Stimulated activated CD8-positive, alpha-beta memory T cell treated with anti-CD3 and anti-CD28 coated beads, Interleukin-12 subunit alpha, Interleukin-12 subunit beta, amount 100 ng/mL, for 24 hours (primary cell): ENCODE results near the gene ZNF488.
"Not testable (repeated sequence)": the region's sequence is repeated elsewhere in the genome, so short reads cannot be mapped to it uniquely, and the experiment has no call there.

Source experiments
- DNase-seq: peaks from one replicate; pipeline ENCODE4 v3.0.0-alpha.2; 2020; ENCODE audit errors: extremely low read depth

Gene ZNF488

DNA sequence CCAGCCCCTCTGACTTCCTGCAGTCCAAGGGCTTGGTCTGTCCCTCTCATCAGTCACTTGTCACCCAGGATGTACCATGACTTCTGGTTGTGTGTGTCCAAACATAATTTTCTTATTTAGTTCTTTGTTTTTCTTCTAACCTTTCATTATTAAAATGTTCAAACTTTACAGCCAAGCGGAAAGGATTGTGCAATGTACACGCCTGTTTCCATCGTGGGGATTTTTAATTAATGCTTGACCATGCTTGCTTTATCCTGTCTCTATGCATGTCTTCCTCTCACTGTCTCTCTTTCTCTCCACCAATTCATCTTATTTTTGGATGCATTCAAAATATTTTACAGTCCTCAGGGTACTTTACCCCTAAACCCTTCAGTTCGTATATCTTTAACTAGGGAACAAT is 26.2 kb upstream of the ZNF488 start:
- DNase-seq: no peak

DNA sequence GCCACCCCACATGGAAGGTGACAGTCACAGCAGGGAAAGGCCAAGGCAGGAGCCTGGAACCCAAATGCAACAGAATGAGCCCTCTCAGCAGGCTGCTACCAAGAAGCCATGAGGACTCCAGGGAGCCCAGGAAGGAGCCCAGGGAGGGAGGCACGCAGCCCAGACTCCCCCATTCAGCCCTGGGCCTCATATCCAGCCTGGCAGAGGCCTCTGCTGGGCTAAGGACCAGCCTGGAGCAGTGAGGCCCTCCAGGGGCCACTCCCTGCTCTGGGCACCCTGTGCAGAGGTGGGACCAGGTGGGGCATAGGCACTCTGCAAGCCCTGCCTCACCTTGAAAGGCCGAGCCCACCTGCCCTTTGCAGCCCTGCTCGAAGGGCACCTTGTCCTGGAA is 25.8 kb upstream of the ZNF488 start:
- no peak for DNase-seq

DNA sequence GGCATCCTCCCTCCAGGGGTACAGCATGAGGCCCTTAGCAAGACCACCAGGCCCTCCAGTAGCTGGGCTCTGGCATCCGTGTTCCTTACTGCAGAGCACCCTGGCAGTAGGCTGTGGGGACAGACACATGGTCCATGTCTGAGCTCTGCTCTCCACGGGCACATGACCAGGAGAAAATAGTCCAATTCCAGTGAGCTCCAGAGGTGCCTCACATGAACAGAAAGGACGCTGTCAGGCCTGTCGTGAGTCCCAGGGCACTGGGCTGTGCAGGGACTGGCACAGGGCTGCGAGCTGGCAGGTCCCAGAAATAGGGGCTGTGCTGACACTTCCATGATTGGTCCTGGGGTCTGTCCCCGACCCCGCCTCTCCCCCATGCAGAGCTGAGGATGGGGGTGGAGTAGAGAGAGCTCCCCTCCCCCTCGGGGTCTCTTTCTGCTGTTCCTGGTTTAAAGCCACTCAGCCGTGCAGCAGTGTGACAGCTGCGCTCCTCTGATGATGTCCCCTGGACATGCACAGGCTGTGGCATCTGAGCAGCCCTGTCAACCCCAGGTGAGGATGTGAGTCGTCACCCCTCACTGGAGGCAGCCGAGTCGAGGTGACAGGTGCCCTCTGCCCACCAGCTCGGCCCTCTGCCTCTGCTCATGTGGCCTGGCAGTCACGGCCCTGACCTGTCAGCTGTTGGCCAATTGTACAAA is 25.2 kb upstream of the ZNF488 start:
- no peak for DNase-seq

- DNase-seq: no peak
Measured at GRCh38 chr10:47408606-47409005, 24.5 kb upstream of the ZNF488 start.

- no peak for DNase-seq
Measured at GRCh38 chr10:47406870-47407691, 23.0 kb upstream of the ZNF488 start.

DNA sequence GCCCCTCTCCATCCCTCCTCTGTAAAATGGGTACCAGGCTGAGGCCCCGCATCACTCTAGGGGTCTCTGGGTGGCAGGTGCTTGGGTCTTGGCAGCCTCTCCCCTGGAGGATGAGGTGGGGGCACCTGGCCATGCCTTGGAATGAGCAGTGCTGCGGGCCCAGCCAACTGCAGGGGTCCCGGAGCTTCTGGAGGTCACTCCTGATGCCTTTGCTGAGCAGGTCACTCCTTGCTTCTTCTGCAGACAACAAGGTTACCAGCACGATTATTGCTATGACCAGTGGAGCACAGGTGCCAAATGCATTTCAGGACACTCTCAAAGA is 22.4 kb upstream of the ZNF488 start:
- no peak for DNase-seq

- no peak for DNase-seq
Measured at GRCh38 chr10:47405857-47406547, 21.9 kb upstream of the ZNF488 start.

- DNase-seq: no peak
Measured at GRCh38 chr10:47404937-47405336, 20.8 kb upstream of the ZNF488 start.

DNA sequence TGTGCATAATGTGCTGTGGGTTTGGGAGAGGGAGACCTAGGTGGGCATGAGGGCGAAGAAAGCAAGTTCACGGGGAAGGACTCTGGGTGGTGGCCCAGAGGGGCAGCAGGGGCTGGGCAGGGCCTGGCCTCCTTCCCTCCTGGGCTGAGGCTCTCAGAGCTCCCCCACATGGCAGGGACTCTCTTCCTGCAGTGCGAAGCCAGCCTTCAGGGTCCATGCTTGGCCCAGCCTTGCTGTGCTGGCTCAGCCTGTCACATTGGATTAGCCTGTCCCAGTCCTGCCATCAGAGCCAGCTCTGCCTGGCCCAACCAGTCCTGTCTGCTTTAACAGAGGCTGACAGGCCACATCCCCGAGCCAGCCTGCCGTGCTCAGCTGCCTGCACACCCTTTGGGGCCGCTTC is 20.4 kb upstream of the ZNF488 start:
- DNase-seq: no peak

DNA sequence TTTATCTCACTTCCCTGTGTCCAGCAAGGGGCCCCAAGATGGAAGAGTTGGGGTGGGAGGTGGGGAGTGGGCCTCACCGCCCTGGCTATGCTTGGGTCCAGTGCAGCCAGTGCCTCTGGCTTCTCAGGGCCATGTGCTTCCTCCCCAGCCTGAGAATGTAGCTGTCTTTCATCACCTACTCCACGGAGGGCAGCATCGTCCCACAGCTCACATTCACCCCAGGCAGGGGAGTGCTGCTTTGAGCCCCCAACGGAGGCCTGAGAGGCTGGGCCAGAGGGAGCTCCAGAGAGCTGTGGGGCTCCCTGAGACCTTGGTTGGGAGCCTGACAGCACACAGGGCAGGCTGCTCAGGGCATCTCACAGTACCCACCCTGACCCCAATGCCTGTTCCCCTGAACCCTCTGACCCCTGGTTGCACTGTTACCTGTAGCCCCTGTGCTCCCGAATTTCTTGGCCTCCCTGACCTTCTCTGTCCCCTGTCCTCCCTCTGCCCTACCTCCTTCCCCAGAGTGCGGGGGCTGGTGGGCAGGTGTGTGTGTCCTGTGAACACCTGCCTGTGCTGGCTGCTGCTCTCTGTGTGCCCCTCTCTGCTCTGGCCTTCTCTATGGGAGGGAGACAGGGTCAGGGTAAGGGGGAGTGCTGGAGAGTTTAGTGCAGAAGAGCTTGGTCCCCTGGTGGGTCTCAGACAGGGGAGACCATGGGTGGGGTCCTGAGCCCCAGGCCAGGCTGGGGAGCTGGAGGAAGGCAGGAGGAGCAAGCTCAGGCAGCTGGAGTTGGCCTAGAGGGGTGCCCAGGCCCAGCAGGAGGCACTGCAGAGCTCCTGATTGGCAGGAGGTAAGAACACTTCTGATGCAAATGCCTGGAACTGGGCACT is 19.6 kb upstream of the ZNF488 start:
- no peak for DNase-seq

GRCh38 chr10:47402641-47403301 is 18.7 kb upstream of the ZNF488 start:
- DNase-seq: no peak

- DNase-seq: no peak
Measured at GRCh38 chr10:47401874-47402640, 18.0 kb upstream of the ZNF488 start.

DNA sequence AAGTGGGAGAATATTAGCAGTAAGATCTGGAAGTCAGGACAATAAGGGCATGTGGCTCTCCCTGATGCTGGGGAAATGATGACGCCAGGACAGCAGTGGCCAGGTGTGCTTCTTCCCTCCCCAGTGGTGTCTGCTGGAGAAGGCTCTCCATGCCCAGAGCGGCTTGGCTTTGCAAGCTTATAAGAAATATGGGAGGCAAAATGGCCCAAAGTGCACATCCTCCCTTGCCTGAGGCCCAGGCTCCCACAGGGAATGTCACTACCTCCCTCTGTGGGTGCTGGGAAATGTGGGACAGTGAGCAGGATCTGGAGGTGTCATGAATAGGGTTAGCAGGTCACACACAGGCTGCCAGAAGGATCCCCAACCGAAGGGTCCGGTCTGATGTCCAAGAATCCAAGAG is 17.1 kb upstream of the ZNF488 start:
- no peak for DNase-seq

DNA sequence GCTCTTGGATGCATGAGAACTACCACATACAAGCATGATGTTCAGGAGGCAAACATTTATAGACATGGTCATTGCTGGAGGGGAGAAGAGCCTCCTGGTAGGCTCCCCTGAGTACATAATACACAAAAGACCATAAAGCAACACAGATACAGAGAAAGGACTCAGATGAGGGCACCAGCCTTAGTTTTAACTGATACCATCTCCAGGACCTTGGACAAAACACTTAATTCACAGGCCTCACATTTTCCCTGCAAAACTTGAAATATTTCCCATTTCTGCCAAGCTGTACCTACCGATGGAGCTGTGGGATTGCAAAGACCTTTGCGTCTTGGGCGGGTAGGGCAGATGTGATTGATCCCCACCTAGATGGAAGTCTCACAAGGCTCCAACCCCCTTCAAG is 16.7 kb upstream of the ZNF488 start:
- DNase-seq: no peak

GRCh38 chr10:47400251-47400650 is 16.2 kb upstream of the ZNF488 start:
- no peak for DNase-seq

DNA sequence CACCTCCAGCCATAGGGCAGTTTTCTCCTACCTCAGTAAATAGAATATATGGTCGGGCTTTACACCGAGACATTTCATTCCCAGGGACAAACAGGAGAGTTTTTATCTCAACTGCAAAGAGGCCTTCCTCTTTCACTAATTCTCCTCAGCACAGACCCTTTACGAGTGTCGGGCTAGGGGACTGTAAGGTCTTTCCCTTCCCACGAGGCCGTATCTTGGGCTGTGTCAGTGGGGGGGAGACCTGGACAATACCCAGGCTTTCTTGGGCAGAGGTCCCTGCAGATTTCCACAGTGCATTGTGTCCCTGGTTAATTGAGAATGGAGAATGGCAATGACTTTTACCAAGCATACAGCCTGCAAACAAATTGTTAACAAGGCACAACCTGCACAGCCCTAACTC is 13.2 kb upstream of the ZNF488 start:
- no peak for DNase-seq

- DNase-seq: no peak
Measured at GRCh38 chr10:47396311-47396717, 12.2 kb upstream of the ZNF488 start.

GRCh38 chr10:47389619-47390018 is 5.5 kb upstream of the ZNF488 start:
- no peak for DNase-seq

- no peak for DNase-seq
Measured at GRCh38 chr10:47388879-47389278, 4.8 kb upstream of the ZNF488 start.

GRCh38 chr10:47386104-47386503 is 2.0 kb upstream of the ZNF488 start:
- DNase-seq: not testable (repeated sequence)
